ENCODE results near the gene AUTS2.

AUTS2 gene

GRCh38 chr7:69625798-69626197, 27.5 kb downstream of the AUTS2 start:
- DNase-seq (ENCODE audit: insufficient read length): no peak
- TF ChIP-seq POLR2A (IDR thresholded peaks at IDR 0.05; ENCODE audit: low read depth, low read length): no peak
- no peak for TF ChIP-seq TAF1 (IDR thresholded peaks at IDR 0.05; ENCODE audit: borderline replicate concordance, low read depth, low read length)
- TF ChIP-seq POLR2AphosphoS5 (IDR thresholded peaks at IDR 0.05; ENCODE audit: low read depth, low read length): no peak
- FAIRE-seq: no peak

- TF ChIP-seq TAF1 (IDR thresholded peaks at IDR 0.05; ENCODE audit: borderline replicate concordance, low read depth, low read length): no peak
- TF ChIP-seq POLR2A (IDR thresholded peaks at IDR 0.05; ENCODE audit: low read depth, low read length): no peak
- TF ChIP-seq POLR2AphosphoS5 (IDR thresholded peaks at IDR 0.05; ENCODE audit: low read depth, low read length): no peak
- FAIRE-seq (peak; percentile 78), DNase-seq (ENCODE audit: insufficient read length) (no peak)
Observed at GRCh38 chr7:69630292-69630691, 32.0 kb downstream of the AUTS2 start.

GRCh38 chr7:69631131-69631530, 32.9 kb downstream of the AUTS2 start:
- TF ChIP-seq TAF1 (IDR thresholded peaks at IDR 0.05; ENCODE audit: borderline replicate concordance, low read depth, low read length): no peak
- no peak for TF ChIP-seq POLR2AphosphoS5 (IDR thresholded peaks at IDR 0.05; ENCODE audit: low read depth, low read length)
- no peak for TF ChIP-seq POLR2A (IDR thresholded peaks at IDR 0.05; ENCODE audit: low read depth, low read length)
- FAIRE-seq (no peak), DNase-seq (ENCODE audit: insufficient read length) (no peak)

DNA sequence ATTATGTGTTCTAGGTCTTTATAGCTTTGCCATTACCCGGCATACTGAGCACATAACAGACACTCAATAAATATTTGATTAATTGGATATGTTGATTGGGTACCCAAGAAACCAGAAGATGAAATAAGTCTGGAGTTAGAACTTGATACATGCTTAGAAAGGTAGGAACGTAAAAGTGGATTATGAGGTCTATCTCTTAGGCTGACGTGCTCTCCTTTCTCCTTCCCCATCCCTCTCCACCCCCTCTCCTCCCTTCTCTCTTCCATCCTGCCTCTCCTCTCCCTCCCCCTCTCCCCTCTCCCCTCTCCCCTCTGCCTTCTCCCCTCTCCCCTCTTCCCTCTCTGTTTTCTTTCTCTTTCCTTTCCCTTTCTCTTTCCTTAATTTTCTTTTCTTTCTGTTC, 34.0 kb downstream of the AUTS2 start:
- TF ChIP-seq POLR2A (IDR thresholded peaks at IDR 0.05; ENCODE audit: low read depth, low read length) (no peak), POLR2AphosphoS5 (IDR thresholded peaks at IDR 0.05; ENCODE audit: low read depth, low read length) (no peak), TAF1 (IDR thresholded peaks at IDR 0.05; ENCODE audit: borderline replicate concordance, low read depth, low read length) (no peak)
- FAIRE-seq: no peak

GRCh38 chr7:69633122-69633831, 35.0 kb downstream of the AUTS2 start:
- FAIRE-seq (no peak), DNase-seq (ENCODE audit: insufficient read length) (no peak)
- TF ChIP-seq POLR2A (IDR thresholded peaks at IDR 0.05; ENCODE audit: low read depth, low read length): no peak
- no peak for TF ChIP-seq TAF1 (IDR thresholded peaks at IDR 0.05; ENCODE audit: borderline replicate concordance, low read depth, low read length)
- TF ChIP-seq POLR2AphosphoS5 (IDR thresholded peaks at IDR 0.05; ENCODE audit: low read depth, low read length): no peak

More for the DNA sequence above, 34.0 kb downstream of the AUTS2 start:
- DNase-seq (ENCODE audit: insufficient read length): no peak

GRCh38 chr7:69635555-69636185, 37.4 kb downstream of the AUTS2 start:
- no peak for DNase-seq (ENCODE audit: insufficient read length)
- TF ChIP-seq POLR2A (IDR thresholded peaks at IDR 0.05; ENCODE audit: low read depth, low read length) (no peak), POLR2AphosphoS5 (IDR thresholded peaks at IDR 0.05; ENCODE audit: low read depth, low read length) (no peak), TAF1 (IDR thresholded peaks at IDR 0.05; ENCODE audit: borderline replicate concordance, low read depth, low read length) (no peak)
- FAIRE-seq: no peak

- DNase-seq (ENCODE audit: insufficient read length) (no peak), FAIRE-seq (no peak)
Observed at GRCh38 chr7:69638674-69639073, 40.4 kb downstream of the AUTS2 start.

GRCh38 chr7:69640216-69640615, 41.9 kb downstream of the AUTS2 start:
- no peak for DNase-seq (ENCODE audit: insufficient read length)
- TF ChIP-seq TAF1 (IDR thresholded peaks at IDR 0.05; ENCODE audit: borderline replicate concordance, low read depth, low read length): no peak
- no peak for TF ChIP-seq POLR2AphosphoS5 (IDR thresholded peaks at IDR 0.05; ENCODE audit: low read depth, low read length)
- TF ChIP-seq POLR2A (IDR thresholded peaks at IDR 0.05; ENCODE audit: low read depth, low read length): no peak
- FAIRE-seq: no peak

More at GRCh38 chr7:69638674-69639073, 40.4 kb downstream of the AUTS2 start:
- no peak for TF ChIP-seq TAF1 (IDR thresholded peaks at IDR 0.05; ENCODE audit: borderline replicate concordance, low read depth, low read length)
- no peak for TF ChIP-seq POLR2AphosphoS5 (IDR thresholded peaks at IDR 0.05; ENCODE audit: low read depth, low read length)
- no peak for TF ChIP-seq POLR2A (IDR thresholded peaks at IDR 0.05; ENCODE audit: low read depth, low read length)

DNA sequence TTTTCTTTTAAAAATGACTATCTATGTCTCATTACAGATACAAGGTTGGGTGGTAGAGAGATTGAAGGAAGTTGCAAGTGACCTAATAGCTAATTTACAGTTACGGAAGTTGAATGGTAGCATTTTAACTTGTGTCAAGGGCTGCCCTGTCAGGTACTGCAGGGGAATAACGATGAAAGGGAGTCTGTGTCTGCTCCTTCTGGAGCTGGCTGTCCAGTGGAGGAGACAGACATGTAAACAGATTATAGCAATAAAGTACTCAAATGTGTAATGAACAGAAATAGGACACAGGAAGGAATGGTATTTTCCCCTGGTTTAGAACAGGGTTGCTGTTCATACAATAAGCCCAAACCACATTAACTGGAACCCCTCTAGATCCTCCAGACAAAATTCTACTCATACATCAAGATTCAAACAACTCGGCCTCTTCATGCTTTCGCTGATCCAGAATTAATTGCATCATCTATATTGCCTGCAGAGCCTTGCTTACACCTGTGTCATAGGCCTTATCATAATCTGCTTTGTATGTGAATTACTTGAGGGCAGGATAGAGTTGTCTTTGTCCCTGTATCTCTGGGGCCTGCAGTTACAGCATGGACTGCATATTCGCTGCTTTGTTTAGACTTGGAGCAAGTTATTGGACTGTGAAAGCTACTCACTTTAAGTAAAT, 42.8 kb downstream of the AUTS2 start:
- no peak for DNase-seq (ENCODE audit: insufficient read length)
- peak; percentile 77 for FAIRE-seq
- TF ChIP-seq POLR2A (IDR thresholded peaks at IDR 0.05; ENCODE audit: low read depth, low read length) (no peak), TAF1 (IDR thresholded peaks at IDR 0.05; ENCODE audit: borderline replicate concordance, low read depth, low read length) (no peak), POLR2AphosphoS5 (IDR thresholded peaks at IDR 0.05; ENCODE audit: low read depth, low read length) (no peak)

DNA sequence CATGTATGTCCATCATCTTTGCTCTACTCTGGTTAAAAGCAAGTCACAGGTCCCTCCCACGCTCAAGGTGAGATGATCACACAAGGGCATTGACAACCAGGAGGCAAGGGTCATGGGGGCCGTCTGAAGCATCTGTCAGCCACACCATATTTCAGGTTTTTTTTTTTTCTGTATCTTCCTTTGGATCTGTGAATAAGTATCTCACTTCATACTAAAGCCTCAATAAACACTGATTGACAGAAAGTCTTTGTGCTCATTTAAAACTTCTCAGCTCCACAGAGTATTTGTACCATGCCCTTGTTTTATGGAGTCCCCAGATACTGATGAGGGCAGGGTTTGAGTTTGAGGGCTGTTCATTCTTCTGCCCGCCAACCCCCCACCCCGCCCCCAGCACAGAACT, 45.0 kb downstream of the AUTS2 start:
- no peak for DNase-seq (ENCODE audit: insufficient read length)
- no peak for TF ChIP-seq TAF1 (IDR thresholded peaks at IDR 0.05; ENCODE audit: borderline replicate concordance, low read depth, low read length)
- no peak for TF ChIP-seq POLR2AphosphoS5 (IDR thresholded peaks at IDR 0.05; ENCODE audit: low read depth, low read length)
- no peak for TF ChIP-seq POLR2A (IDR thresholded peaks at IDR 0.05; ENCODE audit: low read depth, low read length)
- FAIRE-seq: no peak

DNA sequence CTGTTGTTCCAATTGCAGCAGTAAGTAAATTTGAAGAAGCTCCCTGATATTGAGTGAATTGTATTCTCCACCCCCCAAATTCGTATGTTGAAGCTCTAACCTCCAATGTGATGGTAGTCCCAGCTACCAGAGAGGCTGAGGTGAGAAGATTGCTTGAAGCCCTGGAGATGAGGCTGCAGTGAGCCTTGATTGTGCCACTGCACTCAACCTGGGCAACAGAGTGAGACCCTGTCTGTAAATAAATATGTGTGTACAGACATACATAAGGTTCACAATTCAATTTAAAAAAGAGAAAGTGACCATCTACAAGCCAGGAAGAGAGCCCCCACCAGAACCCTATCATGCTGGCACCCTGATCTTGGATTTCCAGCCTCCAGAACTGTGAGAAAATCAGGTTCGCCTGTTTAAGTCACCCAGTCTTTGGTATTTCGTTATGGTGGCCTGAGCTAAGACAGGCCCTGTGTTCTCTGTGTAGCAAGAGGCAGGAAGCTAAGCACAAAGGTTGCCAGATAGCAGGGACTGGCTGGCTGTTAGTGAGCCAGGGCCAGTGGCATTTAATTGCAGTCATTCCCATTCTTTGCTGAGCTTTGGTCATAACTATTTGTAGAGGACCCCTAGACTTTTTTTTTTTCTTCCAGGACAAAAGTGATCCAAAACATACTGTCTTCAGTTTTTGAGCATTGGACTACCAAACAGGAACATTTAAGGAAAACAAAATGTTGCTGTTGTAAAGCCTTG, 45.6 kb downstream of the AUTS2 start:
- peak; percentile 36 for FAIRE-seq
- TF ChIP-seq TAF1 (IDR thresholded peaks at IDR 0.05; ENCODE audit: borderline replicate concordance, low read depth, low read length) (no peak), POLR2AphosphoS5 (IDR thresholded peaks at IDR 0.05; ENCODE audit: low read depth, low read length) (no peak), POLR2A (IDR thresholded peaks at IDR 0.05; ENCODE audit: low read depth, low read length) (no peak)
- DNase-seq (ENCODE audit: insufficient read length): no peak
